Measurements from ENCODE around the gene EFCAB9.

DNA sequence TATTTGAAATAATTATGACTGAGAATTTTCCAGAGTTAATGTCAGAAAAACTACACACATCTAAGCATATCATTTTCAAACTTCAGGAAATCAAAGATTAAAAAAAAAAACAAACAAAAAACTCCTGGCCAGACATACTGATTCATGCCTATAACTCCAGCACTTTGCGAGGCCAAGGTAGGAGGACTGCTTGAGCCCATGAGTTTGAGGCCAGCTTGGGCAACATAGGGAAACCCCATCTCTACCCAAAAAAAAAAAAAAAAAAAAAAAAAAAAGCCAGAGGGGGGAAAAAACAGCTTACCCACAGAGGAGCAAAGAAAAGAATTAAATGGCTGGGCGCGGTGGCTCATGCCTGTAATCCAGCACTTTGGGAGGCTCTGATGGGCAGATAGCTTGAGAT is 22.4 kb downstream of the EFCAB9 start:
- TF ChIP-seq, protein P1, sequence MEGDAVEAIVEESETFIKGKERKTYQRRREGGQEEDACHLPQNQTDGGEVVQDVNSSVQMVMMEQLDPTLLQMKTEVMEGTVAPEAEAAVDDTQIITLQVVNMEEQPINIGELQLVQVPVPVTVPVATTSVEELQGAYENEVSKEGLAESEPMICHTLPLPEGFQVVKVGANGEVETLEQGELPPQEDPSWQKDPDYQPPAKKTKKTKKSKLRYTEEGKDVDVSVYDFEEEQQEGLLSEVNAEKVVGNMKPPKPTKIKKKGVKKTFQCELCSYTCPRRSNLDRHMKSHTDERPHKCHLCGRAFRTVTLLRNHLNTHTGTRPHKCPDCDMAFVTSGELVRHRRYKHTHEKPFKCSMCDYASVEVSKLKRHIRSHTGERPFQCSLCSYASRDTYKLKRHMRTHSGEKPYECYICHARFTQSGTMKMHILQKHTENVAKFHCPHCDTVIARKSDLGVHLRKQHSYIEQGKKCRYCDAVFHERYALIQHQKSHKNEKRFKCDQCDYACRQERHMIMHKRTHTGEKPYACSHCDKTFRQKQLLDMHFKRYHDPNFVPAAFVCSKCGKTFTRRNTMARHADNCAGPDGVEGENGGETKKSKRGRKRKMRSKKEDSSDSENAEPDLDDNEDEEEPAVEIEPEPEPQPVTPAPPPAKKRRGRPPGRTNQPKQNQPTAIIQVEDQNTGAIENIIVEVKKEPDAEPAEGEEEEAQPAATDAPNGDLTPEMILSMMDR (IDR thresholded peaks at IDR 0.05): no peak
- TF ChIP-seq NR1H2 (CRISPR knock-in tag; IDR thresholded peaks at IDR 0.05): no peak
- TF ChIP-seq JUN (CRISPR knock-in tag; IDR thresholded peaks at IDR 0.05): no peak
- no peak for TF ChIP-seq ATF1 (CRISPR knock-in tag; IDR thresholded peaks at IDR 0.05)
- no peak for TF ChIP-seq ZNF121 (CRISPR knock-in tag; IDR thresholded peaks at IDR 0.05)

All from WTC11 (cell line).